GM12875 (cell line): ENCODE data around the gene ART4.

Source experiments
- H3K4me3 ChIP-seq: one replicate; pipeline ENCODE4 v1.5.1; 2011; ENCODE audit warnings: low read depth, low read length, control low read depth
- CTCF ChIP-seq: IDR thresholded peaks from 2 replicates; pipeline ENCODE4 v1.5.1; 2011; ENCODE audit warnings: low read depth, mild to moderate bottlenecking, control low read depth, inconsistent platforms, low read length, moderate library complexity, borderline replicate concordance; ENCODE audit not compliant: insufficient read depth

ART4 gene

GRCh38 chr12:14833952-14834351 is 9.4 kb downstream of the ART4 start:
- no peak for TF ChIP-seq CTCF
- H3K4me3 ChIP-seq = no peak overlapping the region

- no peak for TF ChIP-seq CTCF
- no peak overlapping the region for H3K4me3 ChIP-seq
These were observed 10.0 kb downstream of the ART4 start for GRCh38 chr12:14833336-14833735.

- no peak for TF ChIP-seq CTCF
- H3K4me3 ChIP-seq = no peak overlapping the region
These were observed 14.4 kb downstream of the ART4 start for GRCh38 chr12:14828892-14829291.

- no peak for TF ChIP-seq CTCF
- H3K4me3 ChIP-seq = no peak overlapping the region
These were observed 16.3 kb downstream of the ART4 start for GRCh38 chr12:14827043-14827442.

- TF ChIP-seq CTCF = no peak
- no peak overlapping the region for H3K4me3 ChIP-seq
These were observed 16.8 kb downstream of the ART4 start for GRCh38 chr12:14826491-14826890.

- no peak overlapping the region for H3K4me3 ChIP-seq
- TF ChIP-seq CTCF = no peak
These were observed 18.1 kb downstream of the ART4 start for GRCh38 chr12:14825256-14825655.

- no peak for TF ChIP-seq CTCF
- no peak overlapping the region for H3K4me3 ChIP-seq
These were observed 19.2 kb downstream of the ART4 start for GRCh38 chr12:14824012-14824634.
